Left lobe of liver (tissue), 2 donors: ENCODE results near the gene KCNN3. TPM values are rescaled to one million over a fixed set of nuclear protein-coding genes. Genes with fewer than 3 reads are reported as not detected.

Source experiments
- ATAC-seq: fragments of 200-7000 bp; cut with Tn5 transposase; one replicate; pipeline ENCODE4 v1.9.1; 2020; ENCODE audit warnings: mild to moderate bottlenecking, moderate library complexity
- DNase-seq: peaks from one replicate; pipeline ENCODE4 v3.0.0-alpha.2; 2020; ENCODE audit warnings: low spot score
- total RNA-seq: library from RNA; stranded (reverse); gene quantifications from one replicate; pipeline ENCODE4 v1.2.1, GENCODE V29; 2021
- donor health status: DM: no; HTN: no; CAD: no; lungs with moderate emphysema.
- donor health status: DM: no; HTN: yes; CAD: no.

The KCNN3 gene
- total RNA-seq, 1 donor from 2014 or later: 0.23 TPM

GRCh38 chr1:154819628-154820590 is 50.2 kb downstream of the KCNN3 start:
- no peak for DNase-seq
- ATAC-seq: peak; percentile 86

DNA sequence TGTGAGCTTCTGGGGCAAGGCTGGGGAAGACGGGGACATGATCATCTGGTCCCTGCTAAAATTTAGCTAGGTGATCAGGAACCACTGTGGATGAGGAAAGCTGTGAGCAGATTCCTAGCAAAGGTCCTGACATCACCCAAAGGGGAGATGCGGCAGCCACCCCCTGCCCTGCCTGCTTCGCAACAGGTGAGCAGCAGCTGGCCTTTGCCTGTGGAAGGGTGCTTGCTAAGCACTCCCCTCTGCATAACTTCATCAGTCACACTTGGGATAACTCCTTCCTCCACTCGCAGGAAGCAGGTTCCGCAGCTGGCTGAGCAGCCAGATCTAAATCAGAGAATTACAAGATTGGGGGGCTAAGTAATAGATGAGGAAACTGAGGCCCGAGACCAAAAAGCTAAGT is 51.2 kb downstream of the KCNN3 start:
- no peak for DNase-seq

DNA sequence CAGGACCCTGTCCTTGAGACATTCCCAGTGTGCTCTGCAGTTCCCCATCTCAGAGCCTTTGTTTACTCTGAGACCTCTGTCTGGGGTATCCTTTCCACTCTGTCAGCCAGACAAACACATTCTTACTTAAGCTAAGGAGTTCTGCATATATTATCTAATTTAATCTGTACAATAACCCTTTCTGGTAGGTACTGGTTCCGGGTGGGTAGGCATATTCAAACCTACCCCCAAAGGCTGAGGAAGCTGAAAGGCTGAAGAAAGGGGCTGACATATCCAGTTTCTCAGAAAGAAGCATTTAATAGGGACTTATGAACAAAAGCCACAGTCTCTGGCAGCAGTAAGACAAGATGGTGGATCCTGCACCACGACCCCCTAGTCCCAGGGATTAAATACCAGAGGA is 53.1 kb downstream of the KCNN3 start:
- ATAC-seq (no peak), DNase-seq (no peak)

More for the DNA sequence above, 51.2 kb downstream of the KCNN3 start:
- ATAC-seq: no peak

DNA sequence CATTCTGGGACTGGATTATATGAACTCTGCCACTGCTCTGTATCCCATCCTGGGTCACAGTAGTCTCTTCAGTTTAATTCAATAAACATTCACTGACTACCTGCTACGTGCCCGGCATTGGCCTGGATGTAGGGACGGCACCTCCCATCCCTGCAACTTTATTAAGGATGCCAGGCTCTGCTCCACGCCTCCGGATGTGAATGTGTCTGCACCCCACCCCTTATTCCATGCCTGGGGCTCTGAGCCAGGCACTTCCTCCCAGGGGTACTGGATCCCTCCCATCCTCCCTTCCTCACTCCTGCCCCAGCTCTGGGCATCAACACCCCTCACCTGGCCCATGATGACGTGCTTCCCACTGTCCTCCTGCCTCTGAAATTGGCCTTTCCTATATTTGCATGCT is 53.7 kb downstream of the KCNN3 start:
- DNase-seq: no peak
- ATAC-seq: no peak

GRCh38 chr1:154813846-154814505 is 56.1 kb downstream of the KCNN3 start:
- DNase-seq (no peak), ATAC-seq (peak; percentile 11)

- ATAC-seq (peak; percentile 23), DNase-seq (no peak)
Observed at GRCh38 chr1:154813300-154813816, 56.7 kb downstream of the KCNN3 start.

GRCh38 chr1:154812877-154813276 is 57.2 kb downstream of the KCNN3 start:
- ATAC-seq (no peak), DNase-seq (no peak)

DNA sequence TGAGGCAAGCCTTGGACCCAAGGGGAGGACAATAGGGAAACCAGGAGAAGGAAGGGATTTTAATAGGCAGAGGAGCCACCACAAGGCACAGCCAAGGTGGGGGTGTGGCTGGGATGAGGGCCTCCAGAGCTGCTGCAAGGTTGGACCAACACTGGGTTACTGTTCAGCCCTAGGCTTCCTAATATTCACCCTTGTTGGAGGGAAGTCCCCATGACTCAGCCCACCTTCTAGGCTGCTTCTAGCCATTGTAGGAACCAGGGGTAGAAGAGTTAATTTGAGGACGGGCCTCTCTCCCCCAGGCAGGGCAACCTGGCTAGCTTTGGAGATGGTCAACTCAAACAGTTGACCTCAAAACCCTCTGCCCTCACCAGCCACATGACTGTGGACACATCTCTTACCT is 59.5 kb downstream of the KCNN3 start:
- ATAC-seq (no peak), DNase-seq (no peak)

DNA sequence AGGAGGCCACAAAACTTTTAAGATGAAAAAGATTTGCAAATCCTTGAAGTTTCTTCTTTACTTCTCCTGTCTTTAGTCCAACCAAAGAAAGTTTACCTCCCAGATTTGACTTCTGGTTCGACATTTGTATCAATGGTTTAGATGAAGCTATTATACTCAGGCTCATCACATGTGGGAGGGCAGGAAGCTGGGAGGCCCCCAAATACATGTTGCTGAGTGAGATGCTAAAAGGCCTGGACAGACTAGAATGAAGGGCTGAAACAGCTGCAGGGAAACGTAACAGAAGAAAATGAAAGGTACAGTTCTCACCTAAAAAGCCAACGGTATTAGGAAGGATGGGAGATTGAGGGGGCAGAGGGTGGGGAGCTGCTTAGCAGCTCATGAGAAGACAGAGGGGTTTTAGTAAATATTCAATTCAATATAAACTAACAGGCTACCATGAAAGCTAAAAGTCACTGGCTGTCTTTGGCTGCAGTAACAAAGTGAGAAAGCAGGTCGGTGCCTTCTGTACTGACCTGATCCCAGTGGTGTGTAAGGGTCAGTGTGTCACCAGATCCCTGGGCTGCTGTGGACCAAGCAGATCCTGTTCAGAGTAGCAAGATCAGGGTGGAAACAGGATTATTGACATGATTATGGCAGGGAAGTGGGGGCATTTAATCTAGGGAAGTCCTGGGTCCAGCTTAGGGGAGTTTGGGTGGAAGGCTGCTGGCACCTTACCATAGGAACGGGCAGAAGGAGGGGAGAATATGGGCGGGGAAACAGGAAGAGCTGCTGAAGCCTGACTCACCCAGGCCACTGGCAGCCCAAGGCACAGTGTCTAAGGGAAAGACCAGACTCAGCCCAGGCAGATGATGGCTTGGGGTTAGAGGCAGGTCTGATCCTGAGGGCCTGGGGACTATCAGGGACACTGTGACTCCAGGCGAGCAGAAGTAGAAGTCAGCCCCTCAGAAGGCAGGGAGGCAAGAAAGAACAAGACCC is 60.4 kb downstream of the KCNN3 start:
- no peak for DNase-seq
- ATAC-seq: no peak

- no peak for ATAC-seq
- no peak for DNase-seq
Observed at GRCh38 chr1:154808909-154809262, 61.2 kb downstream of the KCNN3 start.

DNA sequence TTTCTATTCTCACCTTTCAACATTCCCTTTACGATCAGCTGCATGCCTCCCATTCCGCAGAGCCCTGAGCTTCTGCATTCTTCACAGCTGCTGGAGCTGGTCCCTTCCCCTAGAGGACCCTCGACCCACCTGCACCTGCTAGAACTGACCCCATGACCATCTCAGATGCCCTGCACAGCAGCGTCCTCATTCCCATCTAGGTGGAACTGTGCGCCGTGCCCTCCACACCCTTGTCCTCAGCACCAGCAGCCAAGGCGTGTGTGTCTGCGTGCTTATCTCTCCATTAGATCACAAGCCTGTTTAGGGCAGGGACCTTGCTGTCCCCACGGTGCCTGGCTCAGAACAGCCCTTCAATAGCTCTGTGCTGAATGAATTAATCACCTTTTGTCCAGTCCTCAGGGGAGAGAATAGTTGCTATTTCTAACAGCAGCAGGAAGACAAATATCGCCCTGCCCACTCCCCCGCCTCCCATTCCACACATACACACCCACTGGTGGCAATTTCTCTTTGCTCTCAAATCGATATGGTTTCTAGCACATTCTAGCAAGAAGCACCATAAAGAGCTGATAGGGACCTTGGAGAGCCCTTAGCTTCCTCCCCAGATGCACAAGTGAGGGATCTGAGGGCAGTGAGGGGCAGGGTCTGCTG is 61.7 kb downstream of the KCNN3 start:
- DNase-seq (no peak), ATAC-seq (no peak)

GRCh38 chr1:154807048-154807591 is 63.0 kb downstream of the KCNN3 start:
- DNase-seq: no peak
- no peak for ATAC-seq

- no peak for DNase-seq
- ATAC-seq: no peak
Observed at GRCh38 chr1:154806333-154806732, 63.7 kb downstream of the KCNN3 start.

- DNase-seq (no peak), ATAC-seq (no peak)
Observed at GRCh38 chr1:154802982-154803920, 66.8 kb downstream of the KCNN3 start.

GRCh38 chr1:154802336-154802969 is 67.6 kb downstream of the KCNN3 start:
- no peak for DNase-seq
- no peak for ATAC-seq

- ATAC-seq: no peak
- no peak for DNase-seq
Observed at GRCh38 chr1:154801234-154802011, 68.7 kb downstream of the KCNN3 start.

DNA sequence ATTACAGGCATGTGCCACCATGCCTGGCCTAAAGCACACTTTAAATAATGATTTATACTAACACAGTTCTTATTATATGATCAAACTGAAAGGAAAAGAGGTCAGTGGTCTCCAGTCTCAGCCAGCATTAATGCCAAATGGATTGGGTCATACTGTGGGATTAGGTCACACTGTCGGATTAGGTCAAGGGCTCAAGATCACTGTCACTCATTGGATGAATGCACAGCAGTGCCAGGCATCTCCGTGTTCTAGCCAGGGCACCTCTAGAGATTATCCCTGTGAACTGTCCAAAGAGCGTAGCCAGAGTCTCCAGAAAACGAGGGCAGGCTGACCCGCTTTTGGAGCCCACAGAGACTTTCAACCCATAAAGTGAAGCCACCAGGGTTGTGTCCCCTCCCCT is 70.9 kb downstream of the KCNN3 start:
- DNase-seq (no peak), ATAC-seq (no peak)

DNA sequence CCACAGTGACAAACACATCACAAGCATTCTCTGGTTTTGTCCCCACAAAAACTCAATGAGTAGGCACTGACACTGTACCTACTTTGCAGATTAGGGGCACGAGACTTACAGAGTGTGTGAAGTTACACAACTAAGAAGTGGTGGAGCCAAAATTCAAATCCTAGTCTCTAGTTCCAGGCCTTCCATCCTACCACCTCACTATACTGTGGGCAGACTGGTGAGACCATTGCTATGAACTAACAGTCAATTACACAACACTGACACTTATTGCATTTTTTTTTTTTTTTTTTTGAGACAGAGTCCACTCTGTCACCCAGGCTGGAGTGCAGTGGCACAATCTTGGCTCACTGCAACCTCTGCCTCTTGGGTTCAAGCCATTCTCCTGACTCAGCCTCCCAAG is 71.4 kb downstream of the KCNN3 start:
- DNase-seq (no peak), ATAC-seq (peak; percentile 60)
